Tibial nerve (tissue), 4 donors: ENCODE measurements around the gene RERG.

Experiments
- CTCF ChIP-seq, 5 experiments: fragments of 200-600 bp in 3 of 5; fragments of 450-650 bp in 2 of 5; sonication (generic) in 3 of 5; IDR thresholded peaks; one replicate each; pipeline ENCODE4 v1.5.1; 2016 to 2019; ENCODE audit warnings: antibody characterized with exemption in 5 of 5, mild to moderate bottlenecking in 3 of 5, moderate library complexity in 2 of 5
- EP300 ChIP-seq, 2 donors: sonication (generic); formaldehyde crosslinking; IDR thresholded peaks; one replicate each; pipeline ENCODE4 v1.6.1; 2017; ENCODE audit warnings: antibody characterized with exemption in 2 of 2, mild to moderate bottlenecking in 1 of 2

GRCh38 chr12:15088105-15088504 lies 133.1 kb downstream of the RERG start:
- no peak for TF ChIP-seq CTCF (IDR thresholded peaks at IDR 0.05)
- TF ChIP-seq EP300 (IDR thresholded peaks at IDR 0.05): no peak
